A172 (cell line): ENCODE results near the gene CCR5. TPM values are rescaled to one million over a fixed set of nuclear protein-coding genes. Genes with fewer than 3 reads are reported as not detected.
A peak's percentile ranks its signal among the peaks of the same experiment; 100 is the strongest.
"Not testable (repeated sequence)": the region's sequence is repeated elsewhere in the genome, so short reads cannot be mapped to it uniquely, and the experiment has no call there.

Experiments
- DNase-seq: peaks from one replicate; pipeline ENCODE4 v3.0.0-alpha.2; 2015; ENCODE audit warnings: low spot score
- total RNA-seq: library from RNA; depleted of rRNA; stranded (reverse); fragments of >200 nt; shearing (Covaris generic); gene quantifications from 2 replicates; pipeline ENCODE4 v1.2.3, GENCODE V29; 2014

Gene CCR5
- total RNA-seq, 1 experiment from 2014 or later, result not detected

DNA sequence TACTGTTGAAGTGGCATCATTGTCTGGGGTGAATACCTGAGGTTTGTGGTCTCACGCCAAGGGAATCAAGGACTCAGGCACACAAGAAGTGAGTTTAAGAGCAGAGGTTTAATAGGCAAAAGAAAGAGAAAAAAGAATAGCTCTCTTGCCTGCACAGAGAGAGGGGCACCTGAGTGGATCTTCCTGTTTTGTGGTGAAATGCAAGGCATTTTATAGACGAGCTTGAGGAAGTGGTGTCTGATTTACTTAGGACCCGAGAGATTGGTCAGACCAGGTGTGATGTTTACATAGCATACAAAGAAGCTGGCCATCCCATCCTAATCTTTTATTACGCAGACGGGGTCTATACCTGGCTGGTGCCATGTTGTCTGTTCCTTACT, 13.2 kb downstream of the CCR5 start:
- no peak for DNase-seq

DNA sequence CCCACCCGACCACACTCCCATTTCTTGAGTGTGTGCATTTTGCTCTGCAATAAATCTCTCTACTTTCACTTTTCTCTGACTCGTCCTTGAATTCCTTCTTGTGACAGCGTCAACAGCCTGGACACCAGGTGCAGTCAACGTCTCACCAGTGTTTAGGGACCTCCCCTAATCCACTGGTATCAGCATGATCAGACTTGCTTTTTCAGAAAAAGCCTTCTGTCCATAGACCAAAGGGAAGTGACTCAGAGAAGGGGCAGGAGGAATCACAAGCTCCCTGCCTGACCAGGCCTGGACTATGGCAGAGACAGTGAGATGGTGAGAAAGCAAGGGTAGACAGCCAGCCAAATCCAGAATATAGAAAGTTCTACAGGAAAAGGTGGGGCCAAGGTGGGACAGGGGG, 15.5 kb downstream of the CCR5 start:
- peak; percentile 90 for DNase-seq

DNA sequence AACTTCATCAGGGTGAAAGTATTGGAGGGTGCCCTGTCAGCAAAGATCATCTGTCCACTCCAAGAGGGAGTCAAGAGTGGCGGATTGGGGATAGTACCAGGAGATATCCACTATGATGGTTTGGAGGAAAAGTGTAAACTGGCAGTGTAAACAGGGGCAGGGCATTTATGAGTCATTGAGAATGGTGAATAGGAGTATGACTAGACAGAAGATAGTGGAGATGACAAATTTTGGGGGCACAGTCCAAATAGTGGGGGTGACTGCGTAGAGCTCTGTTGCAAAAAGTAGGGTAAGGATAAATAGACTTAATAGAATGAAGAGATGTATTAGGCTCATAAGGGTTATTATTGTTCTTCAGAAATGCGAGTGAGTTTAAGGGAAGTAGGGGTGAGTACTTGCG, 18.1 kb downstream of the CCR5 start:
- DNase-seq, result not testable (repeated sequence)

DNA sequence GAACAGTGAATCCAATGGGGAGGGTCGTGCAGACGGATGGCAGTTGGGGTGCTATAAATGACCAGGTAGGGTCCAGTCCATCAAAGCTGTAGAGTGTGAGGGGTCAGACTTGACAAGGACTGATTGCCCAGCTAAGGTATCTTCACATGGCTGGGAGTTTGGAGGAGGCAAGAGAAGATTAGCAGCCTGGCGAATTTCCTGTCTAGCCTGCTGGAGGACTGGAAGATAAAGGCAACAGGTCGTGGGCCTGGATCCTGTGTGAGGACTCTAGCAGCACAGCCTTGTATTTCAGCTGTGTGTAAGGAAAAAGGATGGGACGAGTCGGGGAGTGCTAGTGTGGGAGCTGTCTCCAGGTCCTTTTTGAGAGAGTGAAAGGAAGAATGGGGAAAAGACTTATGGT, 18.6 kb downstream of the CCR5 start:
- DNase-seq, result no peak

DNA sequence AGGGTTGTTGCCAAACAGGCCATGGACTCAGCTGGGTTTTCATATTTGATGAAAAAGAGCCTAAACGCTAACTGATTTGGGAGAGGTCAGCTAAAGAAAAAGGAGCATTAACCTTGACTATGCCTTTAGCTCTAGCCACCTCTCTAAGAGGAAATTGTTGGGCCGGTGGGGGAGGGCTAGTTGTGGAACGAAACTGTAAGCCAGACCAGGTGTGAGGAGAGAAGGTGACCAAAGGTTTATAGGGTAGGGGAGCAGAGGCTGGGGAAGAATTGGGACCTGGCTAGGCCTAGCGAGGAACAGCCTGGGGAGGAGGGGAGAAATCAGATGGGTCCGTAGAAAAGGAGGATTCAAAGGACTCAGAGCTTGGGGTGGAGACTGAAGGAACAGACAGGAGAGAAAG, 20.8 kb downstream of the CCR5 start:
- not testable (repeated sequence) for DNase-seq

DNA sequence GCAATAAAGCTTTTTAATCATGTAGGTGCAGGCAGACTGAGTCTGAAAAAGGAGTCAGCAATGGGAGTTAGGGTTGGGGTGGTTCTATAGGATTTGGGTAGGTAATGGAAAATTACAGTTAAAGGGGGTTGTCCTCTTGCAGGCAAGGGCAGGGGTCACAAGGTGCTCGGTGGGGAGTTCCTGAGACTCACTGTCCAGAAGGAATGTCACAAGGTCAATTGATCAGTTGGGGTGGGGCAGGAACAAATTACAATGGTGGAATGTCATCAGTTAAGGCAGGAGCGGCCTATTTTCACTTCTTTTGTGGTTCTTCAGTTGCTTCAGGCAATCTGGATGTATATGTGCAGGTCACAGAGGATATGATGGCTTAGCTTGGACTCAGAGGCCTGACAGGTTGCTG, 22.3 kb downstream of the CCR5 start:
- no peak for DNase-seq

DNA sequence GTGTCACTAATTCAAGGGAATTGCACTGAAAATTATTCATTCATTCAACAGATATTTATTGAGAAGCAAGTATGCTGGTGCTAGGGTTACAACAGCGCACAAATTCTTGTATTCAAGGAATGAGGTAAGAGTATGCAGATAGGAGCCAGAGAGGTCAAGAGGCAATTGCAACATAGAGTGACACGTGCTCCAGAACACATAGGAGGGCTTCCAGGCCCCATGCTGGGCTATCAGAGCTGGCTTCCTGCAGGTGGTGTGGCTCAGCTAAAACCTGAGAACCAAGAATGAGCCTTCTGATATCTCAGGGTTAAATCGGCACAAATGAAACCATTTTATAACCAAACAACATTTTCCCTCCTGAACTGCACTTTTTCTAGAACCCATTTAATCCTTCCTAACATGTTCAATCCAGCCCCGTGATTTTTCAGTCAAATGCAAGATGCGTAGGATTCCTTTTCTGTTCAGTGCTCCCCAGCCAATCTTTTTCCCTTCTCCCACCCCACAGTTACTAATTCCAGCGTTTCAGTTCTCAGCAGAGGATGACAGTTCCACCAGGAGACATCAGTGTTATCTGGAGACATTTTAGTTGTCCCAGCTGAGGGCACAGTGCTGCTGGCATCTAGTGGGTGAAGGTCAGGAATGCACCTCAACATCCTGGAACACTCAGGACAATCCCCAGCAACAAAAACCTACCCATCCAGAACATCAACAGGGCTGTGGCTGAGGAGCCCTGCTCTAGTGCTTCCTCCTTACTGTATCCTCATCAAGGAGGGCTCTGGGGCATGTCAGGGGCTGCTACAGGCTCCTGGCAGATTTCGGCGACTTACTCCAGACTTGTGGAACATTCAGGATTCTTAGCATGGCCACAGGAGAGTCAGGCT, 23.0 kb downstream of the CCR5 start:
- peak; percentile 52 for DNase-seq

DNA sequence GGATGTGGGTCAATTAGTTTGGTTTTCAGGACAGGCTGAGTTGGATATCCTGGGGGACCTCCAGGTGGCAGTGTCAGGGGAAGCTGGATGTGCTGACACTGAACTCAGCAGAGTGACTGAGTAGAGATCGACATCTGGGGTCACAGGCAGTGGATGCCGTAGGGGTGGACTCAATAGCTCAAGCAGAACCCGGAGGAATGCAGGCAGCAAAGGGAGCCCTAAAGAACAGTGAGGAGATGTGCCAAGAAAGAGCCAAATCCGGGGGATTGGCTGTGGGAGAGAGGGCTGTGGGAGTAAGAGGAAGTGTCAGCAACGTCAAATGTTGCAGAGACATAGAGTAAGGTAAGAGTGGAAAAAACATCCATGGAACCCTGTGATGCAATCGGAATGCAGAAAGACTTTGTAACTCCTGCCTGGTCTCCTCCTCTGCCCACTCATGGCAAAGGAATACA, 24.5 kb downstream of the CCR5 start:
- no peak for DNase-seq

DNA sequence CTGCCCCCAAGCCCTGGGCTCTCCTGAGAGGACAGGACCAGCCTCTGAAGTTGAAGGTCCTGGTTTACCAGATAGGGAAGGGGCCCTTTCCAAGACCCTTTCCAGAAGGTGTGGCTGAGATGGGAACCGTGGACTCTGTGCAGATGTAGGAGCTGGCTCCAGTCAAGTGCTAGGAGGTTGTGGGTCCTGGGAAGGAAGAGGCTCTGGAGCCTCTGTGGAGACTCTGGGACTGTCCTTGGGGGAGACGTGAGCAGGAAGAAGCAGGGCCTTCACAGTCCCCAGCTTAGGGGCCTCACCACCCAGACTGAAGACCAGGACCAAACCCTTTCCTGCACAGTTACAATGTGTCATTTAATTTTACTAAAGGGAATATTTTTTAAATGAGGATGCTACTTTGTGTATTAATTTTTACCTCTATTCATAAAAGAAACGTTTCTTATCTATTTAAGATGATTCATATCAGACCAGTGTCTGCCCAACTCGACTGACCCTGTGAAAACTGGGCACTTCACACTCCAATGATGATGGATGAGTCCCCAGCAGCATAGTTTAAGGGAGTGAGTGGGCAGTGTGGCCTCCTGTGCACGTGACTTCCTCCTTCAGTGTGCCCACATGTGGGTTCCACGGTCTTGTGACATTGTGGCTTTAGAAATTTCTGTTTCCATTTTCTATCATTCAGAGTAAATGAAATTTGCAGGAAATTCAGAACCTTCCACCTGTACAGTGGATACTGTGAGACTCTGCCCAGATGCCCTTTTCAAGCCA, 25.2 kb downstream of the CCR5 start:
- DNase-seq, result peak; percentile 41

DNA sequence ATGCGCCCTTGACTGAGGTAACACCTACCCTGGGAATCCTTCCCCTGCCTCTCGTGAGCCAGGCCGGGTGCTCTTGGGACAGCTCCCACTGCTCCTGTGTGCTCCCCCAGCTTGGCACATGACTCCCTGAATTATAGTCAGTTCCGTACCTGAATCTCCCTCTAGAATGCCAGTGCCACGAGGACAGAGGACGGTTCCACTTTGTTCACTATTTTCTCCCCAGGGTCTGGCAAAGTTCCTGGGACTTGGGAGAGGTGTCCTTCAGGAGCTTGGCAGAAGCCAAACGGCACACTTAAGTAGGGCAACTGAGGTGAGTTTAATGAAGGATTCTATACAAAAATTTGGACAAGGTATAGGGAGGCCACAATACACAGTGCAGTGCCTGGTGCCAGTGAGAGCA, 26.4 kb downstream of the CCR5 start:
- no peak for DNase-seq

DNA sequence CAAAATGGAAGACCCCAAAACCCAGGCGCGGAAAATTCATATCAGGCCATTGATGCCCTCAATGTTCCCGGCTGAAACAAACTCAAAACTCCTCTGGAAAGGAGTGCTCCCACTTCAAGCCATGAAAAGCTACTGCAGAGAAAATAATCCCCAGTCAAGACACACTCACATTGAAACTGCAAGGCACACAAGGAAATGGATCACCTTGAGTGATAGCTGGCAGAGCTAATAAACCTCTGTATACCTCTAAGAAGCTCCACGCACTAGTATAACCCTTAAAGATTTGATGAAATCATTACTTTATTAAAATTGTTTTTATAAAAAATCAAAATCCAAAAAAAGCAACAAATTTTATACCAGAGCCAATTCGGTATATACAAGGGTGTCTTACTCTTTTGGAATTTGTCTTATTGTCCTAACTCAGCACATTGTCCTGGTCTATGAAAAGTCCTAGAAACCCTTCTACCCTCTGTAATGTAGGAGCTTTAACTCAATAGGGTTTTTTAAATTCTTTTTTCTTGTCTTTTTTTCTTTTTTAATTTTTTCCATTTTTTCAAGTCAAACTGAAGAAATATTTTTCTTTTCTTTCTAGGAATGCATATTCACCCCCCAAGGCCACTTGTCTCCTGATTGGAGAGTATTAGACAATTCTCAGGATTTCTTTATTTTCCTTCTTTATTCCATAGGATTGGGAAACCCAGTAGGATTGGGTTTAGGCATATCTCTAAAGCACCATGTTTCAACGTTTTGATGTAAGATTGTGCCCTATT, 27.6 kb downstream of the CCR5 start:
- no peak for DNase-seq

DNA sequence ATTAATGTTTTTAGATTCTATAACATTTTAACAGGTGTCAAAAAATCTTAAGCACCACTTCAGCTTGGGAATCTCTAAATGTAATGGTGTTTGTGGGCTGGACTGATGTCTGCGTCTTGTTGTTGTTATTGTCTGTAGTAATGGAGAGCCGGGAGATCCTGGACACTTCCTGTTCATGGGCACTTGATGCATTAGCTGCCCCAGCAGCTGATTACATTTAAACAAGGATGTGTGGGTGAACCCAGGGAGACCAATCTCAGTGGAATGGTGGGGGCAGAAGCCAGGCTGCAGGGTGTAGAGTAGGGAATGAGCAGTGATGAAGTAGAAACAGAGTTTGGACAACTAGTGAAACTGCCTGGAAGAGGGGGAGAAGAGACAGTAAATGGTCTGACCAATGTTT, 28.4 kb downstream of the CCR5 start:
- DNase-seq, result no peak

DNA sequence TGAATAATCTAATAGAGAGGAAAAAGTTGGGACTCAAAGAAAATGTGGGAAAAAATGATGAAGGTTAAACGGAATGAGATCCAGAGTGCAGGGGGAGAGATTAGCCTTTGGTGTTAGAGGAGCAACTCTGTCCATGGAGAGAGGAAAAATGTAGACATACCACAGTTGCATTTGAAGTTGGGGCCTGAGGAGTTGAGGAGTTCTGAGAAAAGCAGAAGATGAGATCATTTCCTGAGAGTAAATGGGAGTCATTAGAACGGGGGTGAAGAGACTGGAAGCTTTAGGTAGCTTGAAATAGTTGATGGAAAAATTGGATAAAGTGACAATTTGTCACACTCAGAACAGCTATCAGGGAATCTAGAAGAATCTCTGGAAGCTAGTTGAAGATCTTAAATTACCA, 28.8 kb downstream of the CCR5 start:
- DNase-seq, result peak; percentile 42

DNA sequence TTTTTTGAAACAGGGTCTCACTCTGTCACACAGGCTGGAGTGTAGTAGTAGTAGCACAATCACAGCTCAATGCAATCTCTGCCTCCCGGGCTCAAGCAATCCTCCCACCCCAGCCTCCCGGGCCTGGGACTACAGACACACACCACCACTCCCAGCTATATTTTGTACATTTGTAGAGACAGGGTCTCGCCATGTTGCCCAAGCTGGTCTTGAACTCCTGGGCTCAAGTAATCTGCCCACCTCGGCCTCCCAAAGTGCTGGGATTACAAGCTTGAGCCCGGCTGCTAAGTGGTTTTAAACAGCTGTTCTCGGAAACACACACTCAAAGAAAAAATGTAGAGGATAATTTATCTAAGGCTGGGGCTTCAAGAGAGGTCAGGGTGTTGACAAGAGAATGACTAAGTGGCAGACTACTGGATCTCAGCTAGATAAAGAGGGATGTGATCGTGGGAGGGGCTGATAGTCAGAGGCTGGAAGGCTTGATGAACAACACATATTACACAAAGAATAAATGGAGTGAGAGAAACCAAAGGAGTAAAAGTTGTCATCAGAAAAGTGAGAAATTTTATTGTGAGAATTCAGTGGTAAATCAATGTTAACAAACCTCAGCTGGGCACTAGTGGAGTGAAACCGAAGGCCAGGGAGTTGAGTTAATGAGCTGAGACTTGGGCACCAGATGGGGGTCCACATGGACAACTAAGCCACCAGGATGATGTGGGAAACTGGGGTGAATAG, 29.4 kb downstream of the CCR5 start:
- DNase-seq, result peak; percentile 90

DNA sequence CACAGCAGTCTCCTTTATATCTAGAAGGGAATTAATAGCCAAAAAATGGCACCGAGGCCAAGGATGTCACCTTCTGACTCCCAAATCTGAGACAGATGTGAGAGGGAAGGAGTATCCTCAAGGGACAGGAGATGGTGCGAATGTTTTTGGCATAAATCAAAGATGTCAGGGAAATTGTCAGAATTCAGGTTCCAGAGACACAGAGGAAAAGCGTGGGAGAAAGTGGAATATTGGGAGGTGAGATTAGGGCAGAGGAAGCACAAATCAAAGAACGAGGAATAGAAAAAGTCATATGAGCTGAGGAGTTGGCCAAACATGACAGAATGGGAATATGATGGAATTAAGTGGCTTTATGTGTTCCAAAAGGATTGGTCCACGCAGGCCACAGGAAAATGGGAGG, 30.1 kb downstream of the CCR5 start:
- DNase-seq, result no peak

DNA sequence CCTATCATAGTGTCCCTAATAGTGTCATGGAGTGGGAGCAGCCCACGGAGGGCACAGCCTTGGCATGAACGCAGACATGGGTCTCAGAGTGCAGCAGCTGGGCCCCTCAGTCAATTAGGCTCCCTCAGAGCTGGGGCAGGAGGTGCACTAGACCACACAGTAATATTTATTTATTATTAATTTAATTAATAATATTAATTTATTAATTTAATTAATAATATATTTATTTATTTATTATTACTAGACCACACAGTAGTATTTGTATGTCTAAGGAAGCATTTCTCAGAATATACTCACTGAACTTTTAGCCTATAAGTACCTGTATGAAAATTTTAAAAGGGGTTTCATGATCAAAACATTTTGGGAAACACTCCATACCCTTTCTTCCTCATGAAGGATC, 30.8 kb downstream of the CCR5 start:
- no peak for DNase-seq

DNA sequence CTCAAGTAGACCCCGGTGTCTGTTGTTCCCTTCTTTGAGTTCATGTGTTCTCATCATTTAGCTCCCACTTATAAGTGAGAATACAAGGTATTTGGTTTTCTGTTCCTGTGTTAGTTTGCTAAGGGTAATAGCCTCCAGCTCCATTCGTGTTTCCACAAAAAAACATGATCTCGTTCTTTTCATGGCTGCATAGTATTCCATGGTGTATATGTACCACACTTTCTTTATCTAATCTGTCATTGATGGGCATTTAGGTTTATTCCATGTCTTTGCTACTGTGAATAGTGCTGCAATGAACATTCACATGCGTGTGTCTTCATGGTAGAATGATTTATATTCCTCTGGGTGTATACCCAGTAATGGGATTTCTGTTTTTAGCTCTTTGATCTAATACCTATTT, 32.2 kb downstream of the CCR5 start:
- not testable (repeated sequence) for DNase-seq

DNA sequence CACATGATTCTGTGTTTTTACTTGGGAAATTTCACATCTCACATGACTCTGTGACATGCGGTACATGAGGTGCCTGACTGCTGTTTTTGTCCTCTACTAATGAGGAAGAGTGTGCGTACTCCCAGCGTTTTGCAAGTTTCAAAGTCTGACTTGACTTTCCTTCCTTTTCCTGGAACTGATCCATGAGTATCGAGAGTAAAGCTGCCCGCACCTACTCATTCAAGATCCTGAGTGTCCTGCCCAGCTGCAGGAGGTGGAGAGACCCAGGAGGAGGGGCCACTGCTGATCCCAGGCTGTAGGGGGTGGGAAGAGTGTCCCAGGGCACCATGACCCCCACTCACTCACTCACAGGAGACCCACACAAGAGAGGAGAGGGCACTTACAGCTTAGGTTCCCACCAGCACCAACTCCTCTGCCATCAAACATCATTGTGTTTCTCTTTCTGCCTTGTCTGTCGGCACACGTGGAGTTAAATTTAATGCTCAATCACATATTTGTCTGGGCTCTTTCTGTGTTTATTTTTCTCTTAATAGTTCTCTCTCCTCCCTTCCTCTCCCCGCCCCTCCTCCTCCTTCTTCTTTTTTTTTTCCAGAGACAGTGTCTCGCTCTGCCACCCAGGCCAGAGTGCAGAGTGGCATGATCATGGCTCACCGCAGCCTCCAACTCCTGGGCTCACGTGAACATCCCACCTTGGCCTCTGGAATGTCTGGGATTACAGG, 34.7 kb downstream of the CCR5 start:
- no peak for DNase-seq

DNA sequence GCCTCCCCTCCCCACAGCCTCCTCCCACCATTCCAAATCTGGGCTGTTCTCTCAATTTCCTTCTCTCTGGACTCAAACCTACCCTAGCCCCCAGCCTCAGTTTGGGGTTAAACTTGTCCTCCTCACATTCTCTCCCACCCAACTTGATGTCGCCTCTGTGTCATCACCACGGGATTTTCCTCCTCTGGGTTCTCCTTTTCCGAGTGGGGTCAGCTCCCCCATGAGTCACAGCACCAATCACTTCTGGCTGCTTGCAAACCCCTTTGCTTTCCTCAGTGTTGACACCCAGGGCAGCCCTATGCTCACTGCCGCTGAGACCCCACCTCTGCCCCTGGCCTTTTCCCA, 35.7 kb downstream of the CCR5 start:
- DNase-seq, result no peak

DNA sequence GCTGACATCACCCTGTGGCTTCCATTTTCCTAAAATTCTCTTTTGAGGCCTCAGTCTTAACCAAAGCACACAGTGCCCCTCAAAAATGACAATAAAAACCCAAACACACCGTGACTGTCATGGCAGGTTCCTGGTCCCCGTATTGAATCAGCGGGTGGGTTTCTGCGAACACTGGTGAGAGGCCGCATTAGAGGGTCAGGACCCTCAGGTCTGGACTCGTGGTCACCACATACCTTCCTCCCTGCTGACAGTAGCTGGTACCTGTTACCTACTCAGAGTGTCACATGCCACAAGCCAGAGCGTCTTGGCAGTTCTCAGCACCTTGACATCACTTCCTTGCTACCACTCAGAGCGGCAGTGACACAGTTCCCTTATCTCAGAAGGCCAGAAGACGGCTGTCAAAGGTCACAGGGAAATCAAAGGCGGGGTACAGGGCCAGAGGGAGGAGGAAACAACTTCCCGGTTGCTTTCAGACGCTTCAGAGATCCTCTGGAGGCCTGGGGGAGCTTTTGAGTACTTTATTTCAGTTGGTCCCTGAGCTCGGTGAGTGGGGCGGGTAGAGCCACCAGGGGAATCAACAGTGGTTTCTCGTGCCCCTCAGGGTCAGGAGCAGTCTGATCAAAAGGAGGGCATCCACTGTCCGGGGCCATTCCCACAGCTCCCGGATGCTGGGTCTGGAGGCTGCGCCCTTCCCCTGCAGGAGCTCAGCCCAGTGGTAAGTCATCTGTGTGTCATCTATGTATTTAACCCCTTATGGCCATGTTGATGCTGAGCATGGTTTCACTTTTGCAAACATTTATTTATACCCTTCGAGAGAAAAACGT, 36.3 kb downstream of the CCR5 start, which contains the start of the genes CCR5AS and CCRL2:
Gene CCR5AS, minus strand, starts transcription at position 279 of the 824 bp plus-strand sequence.
Gene CCRL2, plus strand, starts transcription at position 472 of the 824 bp plus-strand sequence. CDS start 821 bp downstream, outside the sequence.
- peak; percentile 60 for DNase-seq
